HCT116 (cell line): Measurements from ENCODE around the gene SPRED1. TPM values are rescaled to one million over a fixed set of nuclear protein-coding genes. Genes with fewer than 3 reads are reported as not detected.

Experiments
- ATAC-seq: fragments of 200-7000 bp; cut with Tn5 transposase; 2 replicates; pipeline ENCODE4 v1.9.1; 2020; ENCODE audit warnings: mild to moderate bottlenecking, moderate library complexity
- BruUV-seq: library from RNA; stranded (reverse); fragments of 400-500 nt; replicated peaks from 2 replicates; lab custom pipeline; 2021; lab: Mats Ljungman, UMichigan
- CTCF ChIA-PET: fragments of 300-600 bp; sonication (Branson Sonifier 250); formaldehyde crosslinking; loops from one replicate; lab custom pipeline; 2021; ENCODE audit warnings: antibody characterized with exemption; lab: Charles Lee
- POLR2A ChIA-PET: fragments of 300-600, 350-600 bp; sonication (Branson Sonifier 250); formaldehyde crosslinking; loops from one replicate; lab custom pipeline; 2021; ENCODE audit warnings: antibody characterized with exemption; lab: Charles Lee
- RAD21 ChIA-PET, 2 experiments: fragments of 300-600 bp; sonication (Branson Sonifier 250); formaldehyde crosslinking; loops; one replicate each; lab custom pipeline; 2023; ENCODE audit warnings: low total read pairs in 2 of 2; ENCODE audit not compliant: uncharacterized antibody in 2 of 2, unreplicated experiment in 2 of 2, low non-redundant PET in 1 of 2; lab: Charles Lee
- DNase-seq: peaks from one replicate; pipeline ENCODE4 v3.0.0-alpha.2; 2010; ENCODE audit warnings: low read depth, low spot score
- H2AFZ ChIP-seq: fragments of 200-600 bp; shearing (Covaris generic), sonication (generic); 2 replicates; pipeline ENCODE4 v1.6.1; 2017; ENCODE audit warnings: low read depth, mixed run types, mixed read lengths, antibody characterized with exemption, low read length; ENCODE audit not compliant: poor library complexity, severe bottlenecking
- H3K27ac ChIP-seq: 2 replicates; pipeline ENCODE4 v1.5.1; 2012; ENCODE audit warnings: low read depth, low read length
- H3K27me3 ChIP-seq: fragments of 200-600 bp; sonication (generic); 2 replicates; pipeline ENCODE4 v1.6.1; 2016; ENCODE audit warnings: mixed run types, low read length, mixed read lengths; ENCODE audit not compliant: insufficient read depth
- H3K36me3 ChIP-seq, 2 experiments: fragments of 200-500 bp in 1 of 2; fragments of 200-600 bp in 1 of 2; sonication (Bioruptor generic) in 1 of 2; sonication (generic) in 1 of 2; 2 replicates each; pipeline versions ENCODE4 v1.5.1 to v1.6.1; 2014 to 2016; ENCODE audit warnings: low read length in 2 of 2, inconsistent platforms in 1 of 2, mixed read lengths in 1 of 2, mixed run types in 1 of 2; ENCODE audit not compliant: insufficient read depth in 2 of 2, control insufficient read depth in 1 of 2
- H3K4me1 ChIP-seq, 2 experiments: fragments of 200-600 bp in 1 of 2; sonication (generic) in 1 of 2; 2 replicates each; pipeline versions ENCODE4 v1.5.1 to v1.6.1; 2012 to 2017; ENCODE audit warnings: low read length in 2 of 2, inconsistent platforms in 1 of 2, mild to moderate bottlenecking in 1 of 2, mixed read lengths in 1 of 2, mixed run types in 1 of 2, moderate library complexity in 1 of 2; ENCODE audit not compliant: insufficient read depth in 2 of 2, control insufficient read depth in 1 of 2
- H3K4me2 ChIP-seq: fragments of 200-600 bp; sonication (generic); 2 replicates; pipeline ENCODE4 v1.6.1; 2017; ENCODE audit warnings: mixed run types, low read length, mixed read lengths
- H3K4me3 ChIP-seq, 2 experiments: fragments of 200-600 bp in 1 of 2; sonication (generic) in 1 of 2; replicated peaks in 1 of 2; 2 replicates each; pipeline ENCODE4 v1.5.1; 2011 to 2016; ENCODE audit warnings: low read length in 2 of 2, control low read depth in 1 of 2, low read depth in 1 of 2, mild to moderate bottlenecking in 1 of 2, mixed read lengths in 1 of 2, mixed run types in 1 of 2
- H3K79me2 ChIP-seq: fragments of 200-600 bp; sonication (generic); 2 replicates; pipeline ENCODE4 v1.6.1; 2017; ENCODE audit warnings: mild to moderate bottlenecking, mixed run types, low read length, moderate library complexity, mixed read lengths; ENCODE audit not compliant: insufficient read depth
- H3K9ac ChIP-seq: fragments of 200-600 bp; sonication (generic); 2 replicates; pipeline ENCODE4 v1.6.1; 2016; ENCODE audit warnings: low read length, mixed read lengths
- H3K9me2 ChIP-seq: fragments of 200-600 bp; sonication (generic), shearing (Covaris generic); 2 replicates; pipeline ENCODE4 v1.6.1; 2017; ENCODE audit warnings: mixed run types, mild to moderate bottlenecking, moderate library complexity; ENCODE audit not compliant: insufficient read depth
- H3K9me3 ChIP-seq, 2 experiments: fragments of 200-500 bp in 1 of 2; fragments of 200-600 bp in 1 of 2; sonication (Bioruptor generic) in 1 of 2; sonication (generic) in 1 of 2; 2 replicates each; pipeline ENCODE4 v1.6.1; 2014 to 2017; ENCODE audit warnings: low read length in 2 of 2, mixed read lengths in 2 of 2, inconsistent platforms in 1 of 2, low read depth in 1 of 2, mild to moderate bottlenecking in 1 of 2, mixed run types in 1 of 2, moderate library complexity in 1 of 2; ENCODE audit not compliant: control insufficient read depth in 1 of 2, insufficient read depth in 1 of 2
- H4K20me1 ChIP-seq: fragments of 200-600 bp; sonication (generic), shearing (Covaris generic); 2 replicates; pipeline ENCODE4 v1.6.1; 2017; ENCODE audit warnings: mixed run types, mild to moderate bottlenecking, moderate library complexity; ENCODE audit not compliant: insufficient read depth
- ATF3 ChIP-seq: IDR thresholded peaks from 2 replicates; pipeline ENCODE4 v1.6.1; 2012
- CBX3 ChIP-seq: IDR thresholded peaks from 2 replicates; pipeline ENCODE4 v1.6.1; 2012; ENCODE audit warnings: low read depth
- CEBPB ChIP-seq: IDR thresholded peaks from 2 replicates; pipeline ENCODE4 v1.6.1; 2012; ENCODE audit warnings: low read depth
- CTCF ChIP-seq, 3 experiments: fragments of 200-600 bp in 1 of 3; sonication (generic) in 1 of 3; IDR thresholded peaks in 2 of 3; conservative IDR thresholded peaks in 1 of 3; 2 replicates each; pipeline ENCODE4 v1.5.1; 2012 to 2017; ENCODE audit warnings: low read depth in 2 of 3, low read length in 2 of 3, antibody characterized with exemption in 1 of 3, borderline replicate concordance in 1 of 3, control low read depth in 1 of 3, mild to moderate bottlenecking in 1 of 3, mixed read lengths in 1 of 3, mixed run types in 1 of 3, moderate library complexity in 1 of 3; ENCODE audit not compliant: insufficient read depth in 1 of 3
- EGR1 ChIP-seq: IDR thresholded peaks from 2 replicates; pipeline ENCODE4 v1.6.1; 2012; ENCODE audit warnings: low read depth
- EZH2 ChIP-seq: fragments of 200-600 bp; sonication (generic); IDR thresholded peaks from 2 replicates; pipeline ENCODE4 v1.6.1; 2017; ENCODE audit warnings: antibody characterized with exemption, mixed run types
- JUND ChIP-seq: IDR thresholded peaks from 2 replicates; pipeline ENCODE4 v1.6.1; 2012
- MAX ChIP-seq: IDR thresholded peaks from 2 replicates; pipeline ENCODE4 v1.6.1; 2012
- POLR2A ChIP-seq: IDR thresholded peaks from 2 replicates; pipeline ENCODE4 v1.7.0; 2011; ENCODE audit warnings: borderline replicate concordance; ENCODE audit not compliant: insufficient read depth, insufficient read length; ENCODE audit errors: extremely low read depth
- POLR2AphosphoS5 ChIP-seq: IDR thresholded peaks from 2 replicates; pipeline ENCODE4 v1.6.1; 2011; ENCODE audit warnings: mild to moderate bottlenecking, low read depth, low read length, moderate library complexity
- RAD21 ChIP-seq: IDR thresholded peaks from 2 replicates; pipeline ENCODE4 v1.6.1; 2012; ENCODE audit warnings: low read depth, mild to moderate bottlenecking
- REST ChIP-seq: IDR thresholded peaks from 2 replicates; pipeline ENCODE4 v1.6.1; 2012; ENCODE audit warnings: low read depth
- SIN3A ChIP-seq: IDR thresholded peaks from 2 replicates; pipeline ENCODE4 v1.6.1; 2012; ENCODE audit warnings: low read depth
- SP1 ChIP-seq: IDR thresholded peaks from 2 replicates; pipeline ENCODE4 v1.6.1; 2012; ENCODE audit warnings: low read depth
- SRF ChIP-seq: IDR thresholded peaks from 2 replicates; pipeline ENCODE4 v1.6.1; 2012; ENCODE audit warnings: low read depth
- TCF7L2 ChIP-seq: IDR thresholded peaks from 2 replicates; pipeline ENCODE4 v1.7.0; 2011; ENCODE audit warnings: borderline replicate concordance, inconsistent platforms; ENCODE audit not compliant: insufficient read depth, insufficient read length; ENCODE audit errors: extremely low read depth
- YY1 ChIP-seq: IDR thresholded peaks from 2 replicates; pipeline ENCODE4 v1.6.1; 2011; ENCODE audit warnings: low read length, low read depth, moderate library complexity, mild to moderate bottlenecking; ENCODE audit not compliant: insufficient replicate concordance; ENCODE audit errors: extremely low read depth
- ZBTB33 ChIP-seq: IDR thresholded peaks from 2 replicates; pipeline ENCODE4 v1.6.1; 2011; ENCODE audit warnings: mild to moderate bottlenecking, low read length, moderate library complexity; ENCODE audit not compliant: insufficient replicate concordance; ENCODE audit errors: extremely low read depth
- ZFX ChIP-seq: fragments of 450-650 bp; IDR thresholded peaks from 2 replicates; pipeline ENCODE4 v1.6.1; 2017
- ZNF274 ChIP-seq: fragments of 200-500 bp; sonication (Bioruptor generic); IDR thresholded peaks from 2 replicates; pipeline ENCODE4 v1.6.1; 2014; ENCODE audit warnings: mild to moderate bottlenecking, low read depth, low read length, inconsistent platforms
- intact Hi-C: fragments of 100-400 bp; cut with micrococcal nuclease; formaldehyde crosslinking; loops from 2 replicates; pipeline ENCODE4 v1.10.0; 2022
- total RNA-seq: library from RNA; stranded (reverse); gene quantifications from one replicate; pipeline ENCODE4 v1.2.1, GENCODE V29; 2021; ENCODE audit not compliant: unreplicated experiment

The SPRED1 gene
- total RNA-seq, 1 experiment from 2014 or later = 24.7 TPM

GRCh38 chr15:38406436-38406835 lies 153.8 kb downstream of the SPRED1 start:
- DNase-seq = no peak
- Histone ChIP-seq H4K20me1 (no peaks in the 10 kb centered on the region), H3K9me2 (no peaks in the 10 kb centered on the region), H3K9ac (no peak overlapping the region), H3K79me2 (no peaks in the 10 kb centered on the region), H3K4me3 (no peak overlapping the region), H3K4me2 (no peak overlapping the region), H3K36me3 (no peaks in the 10 kb centered on the region), H3K9me3 (no peaks in the 10 kb centered on the region), H3K27me3 (no peaks in the 10 kb centered on the region; the same call in 1 of the 2 replicates), H3K4me1 (no peaks in the 10 kb centered on the region), H2AFZ (no peak overlapping the region), H3K27ac (no peak overlapping the region)
- BruUV-seq = no TSS peak
- ATAC-seq = no peak
- intact Hi-C loops = no loop called here
- ChIA-PET POLR2A (no interaction called here), CTCF (no interaction called here), RAD21 (no interaction called here)
- TF ChIP-seq SRF (no peak), SIN3A (no peak), ZNF274 (no peak), POLR2A (no peak), MAX (no peak), EZH2 (no peak), CEBPB (no peak), ATF3 (no peak), SP1 (no peak), YY1 (no peak), ZFX (no peak), TCF7L2 (no peak), REST (no peak), ZBTB33 (no peak), CTCF (IDR thresholded peaks at IDR 0.05 in 2 of 3, conservative IDR thresholded peaks at IDR 0.05 in 1 of 3; ENCODE audit: borderline replicate concordance in 1 of 3, insufficient read depth in 1 of 3, low read depth in 2 of 3, low read length in 2 of 3) (no peak), EGR1 (no peak), CBX3 (no peak), POLR2AphosphoS5 (no peak), JUND (no peak), RAD21 (no peak)
